CD14-positive monocyte (primary cell): ENCODE results near the gene ARL5C. TPM values are rescaled to one million over a fixed set of nuclear protein-coding genes. Genes with fewer than 3 reads are reported as not detected.

Experiments
- DNase-seq, 3 donors: peaks; one replicate each; pipeline ENCODE4 v3.0.0-alpha.2; 2011 to 2022
- H2AFZ ChIP-seq: 2 replicates; pipeline ENCODE4 v1.6.0; 2012; ENCODE audit warnings: mild to moderate bottlenecking, low read depth, low read length, inconsistent platforms; ENCODE audit not compliant: insufficient read depth, poor library complexity, severe bottlenecking
- H3K27ac ChIP-seq, 2 donors: 1 replicate in 1 of 2; 2 replicates in 1 of 2; pipeline ENCODE4 v1.5.1; 2012 to 2013; ENCODE audit warnings: low read length in 2 of 2, control low read depth in 1 of 2, inconsistent platforms in 1 of 2, low read depth in 1 of 2, mild to moderate bottlenecking in 1 of 2
- H3K27me3 ChIP-seq, 2 donors: one replicate each; pipeline versions ENCODE4 v1.6.0 to v1.6.1; 2011 to 2013; ENCODE audit warnings: low read length in 2 of 2; ENCODE audit not compliant: control insufficient read depth in 2 of 2, insufficient read depth in 2 of 2
- H3K36me3 ChIP-seq, 2 donors: replicated peaks in 1 of 2; 1 replicate in 1 of 2; 2 replicates in 1 of 2; pipeline versions ENCODE4 v1.5.1 to v1.6.1; 2012 to 2013; ENCODE audit warnings: low read length in 2 of 2, control low read depth in 1 of 2, inconsistent platforms in 1 of 2, mild to moderate bottlenecking in 1 of 2; ENCODE audit not compliant: insufficient read depth in 2 of 2, control insufficient read depth in 1 of 2
- H3K4me1 ChIP-seq, 2 donors: 1 replicate in 1 of 2; 2 replicates in 1 of 2; pipeline versions ENCODE4 v1.5.1 to v1.6.1; 2012 to 2013; ENCODE audit warnings: low read length in 2 of 2, control low read depth in 1 of 2, inconsistent platforms in 1 of 2, mild to moderate bottlenecking in 1 of 2, moderate library complexity in 1 of 2; ENCODE audit not compliant: insufficient read depth in 2 of 2, control insufficient read depth in 1 of 2
- H3K4me2 ChIP-seq: replicated peaks from 2 replicates; pipeline ENCODE3; 2012; ENCODE audit warnings: low read length, moderate library complexity, mild to moderate bottlenecking; ENCODE audit not compliant: poor library complexity, severe bottlenecking; ENCODE audit errors: extremely low read depth
- H3K4me3 ChIP-seq, 3 experiments: fragments of 200-600 bp in 1 of 3; sonication (generic) in 1 of 3; replicated peaks in 1 of 3; 1 replicate in 2 of 3; 2 replicates in 1 of 3; pipeline ENCODE4 v1.5.1; 2011 to 2013; ENCODE audit warnings: low read length in 3 of 3, mild to moderate bottlenecking in 3 of 3, control low read depth in 2 of 3, low read depth in 2 of 3, inconsistent platforms in 1 of 3, moderate library complexity in 1 of 3
- H3K79me2 ChIP-seq: 2 replicates; pipeline ENCODE4 v1.6.0; 2012; ENCODE audit warnings: mild to moderate bottlenecking, control low read depth, inconsistent platforms, low read length, moderate library complexity; ENCODE audit not compliant: insufficient read depth
- H3K9ac ChIP-seq: 2 replicates; pipeline ENCODE4 v1.6.0; 2017; ENCODE audit warnings: low read length, mild to moderate bottlenecking; ENCODE audit not compliant: insufficient read depth, poor library complexity, severe bottlenecking
- H3K9me3 ChIP-seq, 2 donors: replicated peaks in 1 of 2; 1 replicate in 1 of 2; 2 replicates in 1 of 2; pipeline versions ENCODE4 v1.5.1 to v1.6.1; 2012 to 2013; ENCODE audit warnings: low read length in 2 of 2, control low read depth in 1 of 2; ENCODE audit not compliant: control insufficient read depth in 1 of 2, insufficient read depth in 1 of 2
- H4K20me1 ChIP-seq: 2 replicates; pipeline ENCODE4 v1.6.0; 2012; ENCODE audit warnings: mild to moderate bottlenecking, low read length, control low read depth, moderate library complexity; ENCODE audit not compliant: insufficient read depth
- H3K27ac Mint-ChIP-seq, 7 donors: one replicate each; pipeline ENCODE4 v1.8.0; 2020; ENCODE audit warnings: mild to moderate bottlenecking in 7 of 7, mixed read lengths in 7 of 7, moderate library complexity in 6 of 7, inconsistent platforms in 2 of 7
- H3K27me3 Mint-ChIP-seq, 3 donors: one replicate each; pipeline ENCODE4 v1.8.0; 2021 to 2022; ENCODE audit warnings: low read depth in 3 of 3, mild to moderate bottlenecking in 3 of 3, mixed read lengths in 3 of 3, moderate library complexity in 3 of 3, inconsistent platforms in 1 of 3
- H3K36me3 Mint-ChIP-seq, 2 donors: one replicate each; pipeline ENCODE4 v1.8.0; 2020; ENCODE audit warnings: mixed read lengths in 2 of 2, inconsistent platforms in 1 of 2, mild to moderate bottlenecking in 1 of 2
- H3K4me1 Mint-ChIP-seq: one replicate; pipeline ENCODE4 v1.8.0; 2020; ENCODE audit warnings: mild to moderate bottlenecking, mixed read lengths
- H3K4me3 Mint-ChIP-seq, 2 donors: one replicate each; pipeline ENCODE4 v1.8.0; 2020; ENCODE audit warnings: mild to moderate bottlenecking in 2 of 2, mixed read lengths in 2 of 2, moderate library complexity in 1 of 2
- H3K9me3 Mint-ChIP-seq, 7 donors: one replicate each; pipeline ENCODE4 v1.8.0; 2020 to 2022; ENCODE audit warnings: mixed read lengths in 7 of 7, mild to moderate bottlenecking in 6 of 7, moderate library complexity in 6 of 7, inconsistent platforms in 2 of 7
- CTCF ChIP-seq: fragments of 200-600 bp; IDR thresholded peaks from one replicate; pipeline ENCODE4 v1.8.0; 2022; ENCODE audit warnings: antibody characterized with exemption, mild to moderate bottlenecking
- WGBS: methylation state at CpG from one replicate; pipeline ENCODE4 v1.1.5; 2013; ENCODE audit warnings: missing lambda C conversion rate; ENCODE audit not compliant: insufficient coverage; 5-methylcytosine and 5-hydroxymethylcytosine counted together
- intact Hi-C, 2 donors: fragments of 100-400 bp; cut with micrococcal nuclease; formaldehyde crosslinking; loops; one replicate each; pipeline versions ENCODE4 v1.15.0 to v1.15.1; 2023
- polyA minus RNA-seq: library from RNA; depleted of rRNA, polyadenylated mRNA; stranded (reverse); fragments of >200 nt; gene quantifications from 2 replicates; pipeline ENCODE4 v1.2.3, GENCODE V29; 2012
- polyA plus RNA-seq, 3 donors: library from polyadenylated mRNA; depleted of rRNA in 1 of 3; unstranded in 2 of 3; stranded (reverse) in 1 of 3; fragments of 300-500 nt in 2 of 3; fragments of >200 nt in 1 of 3; fragmentation: Illumina TruSeq in 2 of 3; gene quantifications; 1 replicate in 2 of 3; 2 replicates in 1 of 3; pipeline ENCODE4 v1.2.3, GENCODE V29; 2012 to 2021
- total RNA-seq, 12 experiments: library from RNA in 1 of 12; stranded (reverse) in 1 of 12; fragments of 120-200 nt in 1 of 12; gene quantifications; one replicate each; pipeline ENCODE4 v1.2.4 and lab custom pipeline; 2013 to 2026; ENCODE audit warnings: mixed read lengths in 6 of 12, inconsistent platforms in 1 of 12

The ARL5C gene
- 0.33 TPM for total RNA-seq (2013)
- polyA plus RNA-seq, result under 1 TPM in 1 of 3 donors, not detected in 2; 0.04 TPM
- polyA minus RNA-seq, result 0.28 TPM in 1 of 2 replicates, not detected in the other
- 0.05 to 2.0 (median 0.14) reads per million in 11 experiments for total RNA-seq (lab: John Stamatoyannopoulos, UW)

GRCh38 chr17:39165841-39166349, at the start of gene ARL5C:
TSS of gene ARL5C (minus strand) at chr17:39166161. CDS start at chr17:39165760, 401 bp downstream.
- Mint-ChIP-seq H3K27ac (peak within 1 kb of the TSS; percentile 46 to 88 (median 77)), H3K9me3 (peaks cover 0 to 7% (median 3%) of the 10 kb centered on the region in 7 donors), H3K4me3 (peak within 1 kb of the TSS; percentile 98 to 99), H3K27me3 (peaks cover 0 to 3% (median 3%) of the 10 kb centered on the region in 3 donors), H3K36me3 (no peaks in the 10 kb centered on the region), H3K4me1 (peaks cover 71% of the 10 kb centered on the region)
- Histone ChIP-seq H3K27me3 (no peaks in the 10 kb centered on the region), H3K79me2 (peaks cover 14% of the 10 kb centered on the region), H3K27ac (peak within 1 kb of the TSS; percentile 3 to 46), H4K20me1 (no peaks in the 10 kb centered on the region), H3K4me1 (peaks cover 60 to 75% of the 10 kb centered on the region in 2 donors), H3K4me2 (peak within 1 kb of the TSS; percentile 85), H3K9me3 (no peaks in the 10 kb centered on the region), H3K4me3 (peak within 1 kb of the TSS; percentile 56 to 92 (median 72)), H2AFZ (peak within 1 kb of the TSS; percentile 96), H3K36me3 (no peaks in the 10 kb centered on the region), H3K9ac (peak within 1 kb of the TSS; percentile 58)
- DNase-seq, result peak in 1 of 3 donors; percentile 46
- WGBS, result 23% methylated on average over 11 of the region's 17 CpGs
- intact Hi-C loops, result loop anchor here (2.0 to 10.0 kb wide), 4 partner anchors 31 to 179 kb away; partner anchors contain the start of gene CACNB1 (in 1 of the 2)
- TF ChIP-seq CTCF, result no peak

GRCh38 chr17:39213852-39214251, 47.9 kb upstream of the ARL5C start:
- Mint-ChIP-seq H3K27me3 (peaks cover 30 to 59% (median 38%) of the 10 kb centered on the region in 3 donors), H3K36me3 (no peaks in the 10 kb centered on the region), H3K9me3 (peaks cover 0 to 10% (median 0%) of the 10 kb centered on the region in 7 donors), H3K4me3 (no peak overlapping the region), H3K4me1 (peaks cover 19% of the 10 kb centered on the region), H3K27ac (no peak overlapping the region)
- Histone ChIP-seq H2AFZ (no peak overlapping the region), H3K79me2 (no peaks in the 10 kb centered on the region), H4K20me1 (no peaks in the 10 kb centered on the region), H3K4me2 (no peak overlapping the region), H3K27me3 (peaks cover 0 to 30% of the 10 kb centered on the region in 2 donors), H3K9ac (no peak overlapping the region), H3K4me1 (peaks cover 17 to 18% of the 10 kb centered on the region in 2 donors), H3K9me3 (no peaks in the 10 kb centered on the region), H3K36me3 (no peaks in the 10 kb centered on the region), H3K27ac (no peak overlapping the region), H3K4me3 (no peak overlapping the region)
- DNase-seq, result peak in 1 of 3 donors; percentile 24
- no peak for TF ChIP-seq CTCF
- intact Hi-C loops, result no loop called here
- WGBS, result 87% methylated on average over 9 of the region's 9 CpGs
